ENCODE measurements around the gene CUX1.

CUX1 gene

DNA sequence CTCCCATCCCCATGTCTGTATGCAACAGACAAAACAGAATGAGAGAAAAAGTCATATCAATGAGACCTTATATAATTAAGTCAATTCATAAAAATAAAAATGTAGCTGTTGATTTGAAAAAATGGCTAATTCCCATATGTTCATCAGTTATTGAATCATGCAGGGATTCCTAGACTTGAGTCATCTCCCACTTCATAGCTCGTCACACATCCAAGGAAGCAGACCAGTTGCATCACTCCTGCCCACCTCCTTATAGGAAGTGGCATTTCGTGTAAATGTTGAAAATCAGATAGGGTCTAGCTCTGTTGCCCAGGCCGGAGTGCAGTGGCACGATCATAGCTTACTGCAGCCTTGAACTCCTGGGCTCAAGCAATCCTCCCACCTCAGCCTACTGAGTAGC lies 413.2 kb downstream of the CUX1 start:
- TF ChIP-seq GABPA (IDR thresholded peaks at IDR 0.05; ENCODE audit: low read depth), result no peak
- no peak for TF ChIP-seq CTCF (IDR thresholded peaks at IDR 0.05; ENCODE audit: insufficient read depth, low read length)
- TF ChIP-seq POLR2AphosphoS5 (IDR thresholded peaks at IDR 0.05; ENCODE audit: low read depth), result no peak
- TF ChIP-seq, protein P1, sequence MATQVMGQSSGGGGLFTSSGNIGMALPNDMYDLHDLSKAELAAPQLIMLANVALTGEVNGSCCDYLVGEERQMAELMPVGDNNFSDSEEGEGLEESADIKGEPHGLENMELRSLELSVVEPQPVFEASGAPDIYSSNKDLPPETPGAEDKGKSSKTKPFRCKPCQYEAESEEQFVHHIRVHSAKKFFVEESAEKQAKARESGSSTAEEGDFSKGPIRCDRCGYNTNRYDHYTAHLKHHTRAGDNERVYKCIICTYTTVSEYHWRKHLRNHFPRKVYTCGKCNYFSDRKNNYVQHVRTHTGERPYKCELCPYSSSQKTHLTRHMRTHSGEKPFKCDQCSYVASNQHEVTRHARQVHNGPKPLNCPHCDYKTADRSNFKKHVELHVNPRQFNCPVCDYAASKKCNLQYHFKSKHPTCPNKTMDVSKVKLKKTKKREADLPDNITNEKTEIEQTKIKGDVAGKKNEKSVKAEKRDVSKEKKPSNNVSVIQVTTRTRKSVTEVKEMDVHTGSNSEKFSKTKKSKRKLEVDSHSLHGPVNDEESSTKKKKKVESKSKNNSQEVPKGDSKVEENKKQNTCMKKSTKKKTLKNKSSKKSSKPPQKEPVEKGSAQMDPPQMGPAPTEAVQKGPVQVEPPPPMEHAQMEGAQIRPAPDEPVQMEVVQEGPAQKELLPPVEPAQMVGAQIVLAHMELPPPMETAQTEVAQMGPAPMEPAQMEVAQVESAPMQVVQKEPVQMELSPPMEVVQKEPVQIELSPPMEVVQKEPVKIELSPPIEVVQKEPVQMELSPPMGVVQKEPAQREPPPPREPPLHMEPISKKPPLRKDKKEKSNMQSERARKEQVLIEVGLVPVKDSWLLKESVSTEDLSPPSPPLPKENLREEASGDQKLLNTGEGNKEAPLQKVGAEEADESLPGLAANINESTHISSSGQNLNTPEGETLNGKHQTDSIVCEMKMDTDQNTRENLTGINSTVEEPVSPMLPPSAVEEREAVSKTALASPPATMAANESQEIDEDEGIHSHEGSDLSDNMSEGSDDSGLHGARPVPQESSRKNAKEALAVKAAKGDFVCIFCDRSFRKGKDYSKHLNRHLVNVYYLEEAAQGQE (IDR thresholded peaks at IDR 0.05; ENCODE audit: insufficient replicate concordance, low read depth), result no peak
- no peak for TF ChIP-seq SPI1 (IDR thresholded peaks at IDR 0.05; ENCODE audit: borderline replicate concordance, low read depth)
- DNase-seq (ENCODE audit: low read depth in 1 of 2, low spot score in 1 of 2), result no peak
- Histone ChIP-seq H3K27me3 (ENCODE audit: insufficient read depth, poor library complexity, severe bottlenecking) (no peaks in the 10 kb centered on the region), H3K27ac (replicated peaks) (no peak overlapping the region), H3K4me3 (replicated peaks; ENCODE audit: insufficient read depth, low read length) (no peak overlapping the region)

DNA sequence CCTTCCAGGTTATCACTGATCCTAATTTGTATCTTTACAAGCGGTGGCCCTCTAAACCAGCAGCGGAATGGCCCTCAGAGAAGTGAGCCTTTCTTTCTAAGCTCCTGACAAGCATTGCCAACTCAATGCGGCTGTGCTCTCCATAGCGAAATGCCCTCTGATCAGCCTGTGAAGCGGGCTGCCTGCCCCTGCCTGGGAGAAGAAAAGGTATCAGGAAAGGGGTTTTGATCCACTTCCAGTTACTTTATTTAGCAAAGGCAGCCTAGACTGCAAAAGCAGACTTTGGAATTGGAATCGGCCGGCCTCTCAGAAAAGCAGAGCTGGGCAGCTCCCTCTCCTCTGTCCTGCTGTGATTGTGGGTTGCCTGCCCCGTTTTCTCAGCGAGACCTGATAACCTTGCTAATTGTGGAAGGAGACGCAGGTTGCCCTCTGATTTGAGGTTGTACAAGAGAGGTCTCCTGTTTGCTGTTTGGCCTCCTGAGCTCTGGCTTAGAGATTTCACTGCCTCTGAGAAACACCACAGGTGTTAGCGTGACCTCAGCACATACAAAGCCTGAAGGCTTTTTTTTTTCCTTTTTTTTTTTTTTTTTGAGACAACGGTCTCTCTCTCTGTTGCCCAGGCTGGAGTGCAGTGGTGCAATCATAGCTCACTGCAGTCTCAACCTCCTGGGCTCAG lies 415.3 kb downstream of the CUX1 start:
- H3K4me3 ChIP-seq (replicated peaks; ENCODE audit: insufficient read depth, low read length), result no peak overlapping the region
- no peaks in the 10 kb centered on the region for H3K27me3 ChIP-seq (ENCODE audit: insufficient read depth, poor library complexity, severe bottlenecking)
- DNase-seq (ENCODE audit: low read depth in 1 of 2, low spot score in 1 of 2), result no peak
- H3K27ac ChIP-seq (replicated peaks), result no peak overlapping the region
- TF ChIP-seq, protein P1 (IDR thresholded peaks at IDR 0.05; ENCODE audit: insufficient replicate concordance, low read depth), result no peak
- TF ChIP-seq GABPA (IDR thresholded peaks at IDR 0.05; ENCODE audit: low read depth) (no peak), SPI1 (IDR thresholded peaks at IDR 0.05; ENCODE audit: borderline replicate concordance, low read depth) (no peak), CTCF (IDR thresholded peaks at IDR 0.05; ENCODE audit: insufficient read depth, low read length) (no peak), POLR2AphosphoS5 (IDR thresholded peaks at IDR 0.05; ENCODE audit: low read depth) (no peak)

- no peaks in the 10 kb centered on the region for H3K27me3 ChIP-seq (ENCODE audit: insufficient read depth, poor library complexity, severe bottlenecking)
- DNase-seq (ENCODE audit: low read depth in 1 of 2, low spot score in 1 of 2), result no peak
- TF ChIP-seq GABPA (IDR thresholded peaks at IDR 0.05; ENCODE audit: low read depth), result no peak
- TF ChIP-seq POLR2AphosphoS5 (IDR thresholded peaks at IDR 0.05; ENCODE audit: low read depth), result no peak
- no peak overlapping the region for H3K4me3 ChIP-seq (replicated peaks; ENCODE audit: insufficient read depth, low read length)
- no peak overlapping the region for H3K27ac ChIP-seq (replicated peaks)
These were observed 416.7 kb downstream of the CUX1 start for GRCh38 chr7:102234131-102234530.

GRCh38 chr7:102234801-102235550 lies 417.6 kb downstream of the CUX1 start:
- Histone ChIP-seq H3K27ac (replicated peaks) (no peak overlapping the region), H3K27me3 (ENCODE audit: insufficient read depth, poor library complexity, severe bottlenecking) (no peaks in the 10 kb centered on the region), H3K4me3 (replicated peaks; ENCODE audit: insufficient read depth, low read length) (no peak overlapping the region)
- DNase-seq (ENCODE audit: low read depth in 1 of 2, low spot score in 1 of 2), result no peak
- no peak for TF ChIP-seq GABPA (IDR thresholded peaks at IDR 0.05; ENCODE audit: low read depth)
- TF ChIP-seq POLR2AphosphoS5 (IDR thresholded peaks at IDR 0.05; ENCODE audit: low read depth), result no peak
- TF ChIP-seq SPI1 (IDR thresholded peaks at IDR 0.05; ENCODE audit: borderline replicate concordance, low read depth), result no peak
- TF ChIP-seq CTCF (IDR thresholded peaks at IDR 0.05; ENCODE audit: insufficient read depth, low read length), result no peak
- TF ChIP-seq, protein P1 (IDR thresholded peaks at IDR 0.05; ENCODE audit: insufficient replicate concordance, low read depth), result no peak

Data from HL-60 (cell line).